ENCODE results near the gene DPP6. TPM values are rescaled to one million over a fixed set of nuclear protein-coding genes. Genes with fewer than 3 reads are reported as not detected.

Gene DPP6
- total and polyA plus RNA-seq, 9 donors, result 0.22 to 3.9 (median 1.3) TPM; not detected in 1

GRCh38 chr7:154436560-154436959 is 384.4 kb downstream of the DPP6 start:
- no peak overlapping the region for H3K4me3 ChIP-seq
- H3K27me3 ChIP-seq, result no peaks in the 10 kb centered on the region
- no peak for TF ChIP-seq POLR2A (IDR thresholded peaks at IDR 0.05)
- intact Hi-C loops (cut with DNase I), result no loop called here
- H3K36me3 ChIP-seq, result no peaks in the 10 kb centered on the region
- H3K4me1 ChIP-seq (ENCODE audit: insufficient read depth), result no peaks in the 10 kb centered on the region
- no peaks in the 10 kb centered on the region for H3K9me3 ChIP-seq
- 73 to 85% (median 83%) methylated on average over 4 of the region's 4 CpGs for WGBS, 3 donors
- H3K27ac ChIP-seq, result no peak overlapping the region
- DNase-seq, result no peak

DNA sequence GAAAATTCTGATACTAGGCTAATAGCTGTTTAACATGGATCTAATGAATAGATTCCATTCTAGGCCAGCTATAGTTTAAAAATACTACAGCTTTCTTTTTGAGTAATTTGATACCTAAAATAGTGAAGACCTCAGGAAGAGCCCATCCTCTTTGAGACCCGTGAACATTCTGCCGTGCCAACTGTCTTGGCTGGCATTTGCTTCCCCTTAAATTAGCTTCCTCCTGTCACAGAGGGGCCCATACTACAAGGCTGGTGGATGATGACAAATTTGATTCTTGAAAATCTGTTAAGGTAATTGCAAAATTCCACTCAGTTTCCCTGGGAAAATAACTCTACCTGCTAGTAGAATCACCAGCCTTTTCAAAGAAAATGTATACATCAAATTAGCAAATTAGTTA is 385.0 kb downstream of the DPP6 start:
- TF ChIP-seq POLR2A (IDR thresholded peaks at IDR 0.05) (no peak), EP300 (IDR thresholded peaks at IDR 0.05) (no peak)
- TF ChIP-seq, protein P1, sequence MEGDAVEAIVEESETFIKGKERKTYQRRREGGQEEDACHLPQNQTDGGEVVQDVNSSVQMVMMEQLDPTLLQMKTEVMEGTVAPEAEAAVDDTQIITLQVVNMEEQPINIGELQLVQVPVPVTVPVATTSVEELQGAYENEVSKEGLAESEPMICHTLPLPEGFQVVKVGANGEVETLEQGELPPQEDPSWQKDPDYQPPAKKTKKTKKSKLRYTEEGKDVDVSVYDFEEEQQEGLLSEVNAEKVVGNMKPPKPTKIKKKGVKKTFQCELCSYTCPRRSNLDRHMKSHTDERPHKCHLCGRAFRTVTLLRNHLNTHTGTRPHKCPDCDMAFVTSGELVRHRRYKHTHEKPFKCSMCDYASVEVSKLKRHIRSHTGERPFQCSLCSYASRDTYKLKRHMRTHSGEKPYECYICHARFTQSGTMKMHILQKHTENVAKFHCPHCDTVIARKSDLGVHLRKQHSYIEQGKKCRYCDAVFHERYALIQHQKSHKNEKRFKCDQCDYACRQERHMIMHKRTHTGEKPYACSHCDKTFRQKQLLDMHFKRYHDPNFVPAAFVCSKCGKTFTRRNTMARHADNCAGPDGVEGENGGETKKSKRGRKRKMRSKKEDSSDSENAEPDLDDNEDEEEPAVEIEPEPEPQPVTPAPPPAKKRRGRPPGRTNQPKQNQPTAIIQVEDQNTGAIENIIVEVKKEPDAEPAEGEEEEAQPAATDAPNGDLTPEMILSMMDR (IDR thresholded peaks at IDR 0.05), result no peak
- WGBS, 3 donors, result 87 to 90% (median 89%) methylated on average over 2 of the region's 2 CpGs
- H3K9me3 ChIP-seq, result no peaks in the 10 kb centered on the region
- no peaks in the 10 kb centered on the region for H3K36me3 ChIP-seq
- no peaks in the 10 kb centered on the region for H3K27me3 ChIP-seq
- no peak for DNase-seq
- H3K4me3 ChIP-seq, result no peak overlapping the region
- H3K4me1 ChIP-seq (ENCODE audit: insufficient read depth), result no peaks in the 10 kb centered on the region
- H3K27ac ChIP-seq, result no peak overlapping the region
- intact Hi-C loops (cut with DNase I), result no loop called here

DNA sequence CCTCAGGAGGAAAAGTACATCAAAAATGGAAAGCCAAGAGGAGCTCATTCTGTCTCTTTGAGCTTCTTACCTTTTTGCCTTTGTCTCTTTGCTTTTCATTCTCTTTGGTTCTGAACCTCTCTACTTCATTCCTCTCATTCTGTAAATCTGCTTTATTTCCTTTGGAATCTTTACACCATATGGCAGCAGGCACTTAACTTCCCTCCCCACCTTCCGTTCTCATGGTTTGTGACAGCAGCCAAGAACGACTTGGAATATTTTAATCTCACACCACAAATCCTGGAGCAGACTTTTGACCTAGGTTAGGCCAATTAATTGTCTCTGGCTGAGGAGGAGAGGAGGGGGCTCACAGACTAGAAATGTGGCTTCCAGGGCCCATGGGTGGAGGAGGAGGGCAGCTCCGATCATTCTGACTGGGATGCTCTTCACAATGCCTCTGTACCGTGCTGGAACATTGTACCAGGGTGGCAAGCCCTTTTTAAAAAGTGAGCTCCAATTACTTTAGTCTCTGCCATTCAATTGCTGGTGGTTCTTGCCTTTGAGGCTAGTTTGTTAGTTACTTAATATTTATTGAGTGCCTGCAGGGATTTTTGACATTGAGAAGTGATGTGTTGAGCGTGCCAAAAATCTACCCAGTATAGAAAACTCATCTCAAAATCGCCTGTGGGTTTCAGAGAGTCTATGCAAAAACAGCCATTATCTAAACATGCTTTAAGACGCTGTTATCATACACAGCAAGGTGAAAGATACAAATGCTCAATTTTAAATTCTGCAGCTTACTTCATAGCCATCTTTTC is 386.6 kb downstream of the DPP6 start:
- no peaks in the 10 kb centered on the region for H3K9me3 ChIP-seq
- WGBS, 3 donors, result 43 to 50% (median 47%) methylated on average over 7 of the region's 7 CpGs
- no peaks in the 10 kb centered on the region for H3K4me1 ChIP-seq (ENCODE audit: insufficient read depth)
- intact Hi-C loops (cut with DNase I), result no loop called here
- no peaks in the 10 kb centered on the region for H3K27me3 ChIP-seq
- H3K27ac ChIP-seq, result no peak overlapping the region
- no peak for TF ChIP-seq POLR2A (IDR thresholded peaks at IDR 0.05)
- TF ChIP-seq, protein P1 (IDR thresholded peaks at IDR 0.05), result no peak
- no peak for TF ChIP-seq EP300 (IDR thresholded peaks at IDR 0.05)
- no peak overlapping the region for H3K4me3 ChIP-seq
- H3K36me3 ChIP-seq, result no peaks in the 10 kb centered on the region
- DNase-seq, result no peak

DNA sequence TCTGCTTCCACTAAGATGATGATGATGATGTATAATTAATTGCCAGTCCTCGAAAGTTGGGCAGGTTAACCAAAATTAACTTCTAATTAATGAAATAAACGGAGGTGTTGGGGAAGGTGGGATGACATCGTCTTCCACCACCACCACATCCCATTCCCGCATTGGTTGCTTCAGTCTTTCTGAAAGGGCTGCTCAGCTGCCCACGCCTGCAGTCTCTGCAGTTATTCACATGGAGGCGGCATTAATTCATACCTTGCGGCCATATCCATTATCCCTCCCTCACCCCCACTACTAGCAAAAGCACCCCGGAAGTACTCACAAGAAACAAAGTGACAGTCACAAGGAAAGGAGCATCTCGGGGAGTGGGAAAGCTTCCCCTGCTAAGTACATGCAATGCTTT is 387.9 kb downstream of the DPP6 start:
- 84 to 89% (median 85%) methylated on average over 9 of the region's 9 CpGs for WGBS, 3 donors
- H3K27ac ChIP-seq, result no peak overlapping the region
- no peaks in the 10 kb centered on the region for H3K9me3 ChIP-seq
- no peak for DNase-seq
- TF ChIP-seq, protein P1 (IDR thresholded peaks at IDR 0.05), result no peak
- TF ChIP-seq POLR2A (IDR thresholded peaks at IDR 0.05), result no peak
- no peak for TF ChIP-seq EP300 (IDR thresholded peaks at IDR 0.05)
- intact Hi-C loops (cut with DNase I), result no loop called here
- no peak overlapping the region for H3K4me3 ChIP-seq
- H3K27me3 ChIP-seq, result no peaks in the 10 kb centered on the region
- no peaks in the 10 kb centered on the region for H3K4me1 ChIP-seq (ENCODE audit: insufficient read depth)
- no peaks in the 10 kb centered on the region for H3K36me3 ChIP-seq

GRCh38 chr7:154440651-154441050 is 388.5 kb downstream of the DPP6 start:
- no peaks in the 10 kb centered on the region for H3K36me3 ChIP-seq
- TF ChIP-seq, protein P1 (IDR thresholded peaks at IDR 0.05), result no peak
- TF ChIP-seq EP300 (IDR thresholded peaks at IDR 0.05) (no peak), POLR2A (IDR thresholded peaks at IDR 0.05) (no peak)
- no peak for DNase-seq
- WGBS, 3 donors, result 71 to 77% (median 75%) methylated on average over 5 of the region's 5 CpGs
- H3K4me3 ChIP-seq, result no peak overlapping the region
- no peaks in the 10 kb centered on the region for H3K4me1 ChIP-seq (ENCODE audit: insufficient read depth)
- no peaks in the 10 kb centered on the region for H3K27me3 ChIP-seq
- no peaks in the 10 kb centered on the region for H3K9me3 ChIP-seq
- intact Hi-C loops (cut with DNase I), result no loop called here
- H3K27ac ChIP-seq, result no peak overlapping the region

Data from ovary (tissue), 9 donors.